ENCODE data around the gene POU6F2. TPM values are rescaled to one million over a fixed set of nuclear protein-coding genes. Genes with fewer than 3 reads are reported as not detected.

POU6F2 gene
- total and polyA plus RNA-seq, 5 experiments from 2014 or later, result not detected

GRCh38 chr7:39195967-39196366 lies 218.3 kb downstream of the POU6F2 start:
- no peak for DNase-seq
- Mint-ChIP-seq H3K4me3 (no peak overlapping the region), H3K27ac (no peak overlapping the region), H3K9me3 (peaks cover 0 to 2% (median 0%) of the 10 kb centered on the region in 9 donors), H3K27me3 (peaks cover 0 to 10% (median 1%) of the 10 kb centered on the region in 5 donors), H3K4me1 (no peaks in the 10 kb centered on the region), H3K36me3 (no peaks in the 10 kb centered on the region)
- POLR2A ChIA-PET, result no interaction called here
- no peak for ATAC-seq

GRCh38 chr7:39197831-39198230 lies 220.1 kb downstream of the POU6F2 start:
- no peak for ATAC-seq
- POLR2A ChIA-PET, result no interaction called here
- no peak for DNase-seq
- Mint-ChIP-seq H3K27ac (no peak overlapping the region), H3K9me3 (no peaks in the 10 kb centered on the region), H3K27me3 (peaks cover 0 to 4% (median 0%) of the 10 kb centered on the region in 5 donors), H3K36me3 (no peaks in the 10 kb centered on the region), H3K4me3 (no peak overlapping the region), H3K4me1 (no peaks in the 10 kb centered on the region)

- Mint-ChIP-seq H3K36me3 (no peaks in the 10 kb centered on the region), H3K27me3 (peaks cover 0 to 4% (median 0%) of the 10 kb centered on the region in 5 donors), H3K27ac (no peak overlapping the region), H3K4me1 (no peaks in the 10 kb centered on the region), H3K9me3 (no peaks in the 10 kb centered on the region), H3K4me3 (no peak overlapping the region)
- DNase-seq (no peak), ATAC-seq (no peak)
- POLR2A ChIA-PET, result no interaction called here
These were observed 220.8 kb downstream of the POU6F2 start for GRCh38 chr7:39198556-39198955.

- DNase-seq (no peak), ATAC-seq (no peak)
- Mint-ChIP-seq H3K9me3 (no peaks in the 10 kb centered on the region), H3K4me3 (no peak overlapping the region), H3K27ac (no peak overlapping the region), H3K36me3 (no peaks in the 10 kb centered on the region), H3K4me1 (no peaks in the 10 kb centered on the region), H3K27me3 (peaks cover 0 to 4% (median 0%) of the 10 kb centered on the region in 5 donors)
- POLR2A ChIA-PET, result no interaction called here
These were observed 221.3 kb downstream of the POU6F2 start for GRCh38 chr7:39199006-39199405.

GRCh38 chr7:39199951-39200350 lies 222.2 kb downstream of the POU6F2 start:
- POLR2A ChIA-PET, result no interaction called here
- peaks cover 0 to 4% (median 0%) of the 10 kb centered on the region in 5 donors for H3K27me3 Mint-ChIP-seq

GRCh38 chr7:39202041-39202440 lies 224.3 kb downstream of the POU6F2 start:
- POLR2A ChIA-PET, result no interaction called here
- H3K4me1 Mint-ChIP-seq, result no peaks in the 10 kb centered on the region
- no peaks in the 10 kb centered on the region for H3K9me3 Mint-ChIP-seq

More at GRCh38 chr7:39199951-39200350, 222.2 kb downstream of the POU6F2 start:
- Mint-ChIP-seq H3K36me3 (no peaks in the 10 kb centered on the region), H3K9me3 (no peaks in the 10 kb centered on the region), H3K4me3 (no peak overlapping the region), H3K27ac (no peak overlapping the region), H3K4me1 (no peaks in the 10 kb centered on the region)
- DNase-seq (no peak), ATAC-seq (no peak)

GRCh38 chr7:39210362-39210761 lies 232.7 kb downstream of the POU6F2 start:
- H3K27ac Mint-ChIP-seq, result no peak overlapping the region
- no peaks in the 10 kb centered on the region for H3K4me1 Mint-ChIP-seq
- ATAC-seq, result no peak
- H3K4me3 Mint-ChIP-seq, result no peak overlapping the region
- POLR2A ChIA-PET, result no interaction called here
- H3K36me3 Mint-ChIP-seq, result no peaks in the 10 kb centered on the region
- no peak for DNase-seq
- peaks cover 0 to 3% (median 0%) of the 10 kb centered on the region in 9 donors for H3K9me3 Mint-ChIP-seq
- H3K27me3 Mint-ChIP-seq, result peaks cover 0 to 10% (median 0%) of the 10 kb centered on the region in 5 donors

More at GRCh38 chr7:39202041-39202440, 224.3 kb downstream of the POU6F2 start:
- Mint-ChIP-seq H3K36me3 (no peaks in the 10 kb centered on the region), H3K27ac (no peak overlapping the region), H3K27me3 (no peaks in the 10 kb centered on the region), H3K4me3 (no peak overlapping the region)
- no peak for ATAC-seq
- DNase-seq, result no peak

GRCh38 chr7:39211581-39211980 lies 233.9 kb downstream of the POU6F2 start:
- no peak overlapping the region for H3K4me3 Mint-ChIP-seq
- no peaks in the 10 kb centered on the region for H3K36me3 Mint-ChIP-seq
- peaks cover 0 to 3% (median 0%) of the 10 kb centered on the region in 9 donors for H3K9me3 Mint-ChIP-seq
- POLR2A ChIA-PET, result no interaction called here
- ATAC-seq, result no peak
- H3K27ac Mint-ChIP-seq, result no peak overlapping the region
- no peaks in the 10 kb centered on the region for H3K4me1 Mint-ChIP-seq
- DNase-seq, result no peak
- peaks cover 0 to 14% (median 3%) of the 10 kb centered on the region in 5 donors for H3K27me3 Mint-ChIP-seq

GRCh38 chr7:39212876-39213275 lies 235.2 kb downstream of the POU6F2 start:
- Mint-ChIP-seq H3K27ac (no peak overlapping the region), H3K4me3 (no peak overlapping the region), H3K9me3 (peaks cover 0 to 3% (median 0%) of the 10 kb centered on the region in 9 donors), H3K4me1 (no peaks in the 10 kb centered on the region), H3K36me3 (no peaks in the 10 kb centered on the region), H3K27me3 (peaks cover 0 to 14% (median 3%) of the 10 kb centered on the region in 5 donors)
- POLR2A ChIA-PET, result no interaction called here
- no peak for ATAC-seq
- DNase-seq, result no peak

GRCh38 chr7:39217783-39218182 lies 240.1 kb downstream of the POU6F2 start:
- Mint-ChIP-seq H3K27me3 (peaks cover 0 to 14% (median 3%) of the 10 kb centered on the region in 5 donors), H3K9me3 (peaks cover 0 to 5% (median 0%) of the 10 kb centered on the region in 9 donors), H3K4me1 (no peaks in the 10 kb centered on the region), H3K4me3 (no peak overlapping the region), H3K36me3 (no peaks in the 10 kb centered on the region), H3K27ac (no peak overlapping the region)
- ATAC-seq (no peak), DNase-seq (no peak)
- POLR2A ChIA-PET, result no interaction called here

GRCh38 chr7:39219869-39220268 lies 242.2 kb downstream of the POU6F2 start:
- H3K4me3 Mint-ChIP-seq, result no peak overlapping the region
- POLR2A ChIA-PET, result no interaction called here
- H3K4me1 Mint-ChIP-seq, result no peaks in the 10 kb centered on the region
- H3K9me3 Mint-ChIP-seq, result peaks cover 0 to 5% (median 0%) of the 10 kb centered on the region in 9 donors
- no peak overlapping the region for H3K27ac Mint-ChIP-seq
- H3K27me3 Mint-ChIP-seq, result peaks cover 0 to 12% (median 3%) of the 10 kb centered on the region in 5 donors
- ATAC-seq (no peak), DNase-seq (no peak)
- no peaks in the 10 kb centered on the region for H3K36me3 Mint-ChIP-seq

GRCh38 chr7:39221901-39222300 lies 244.2 kb downstream of the POU6F2 start:
- Mint-ChIP-seq H3K4me1 (no peaks in the 10 kb centered on the region), H3K4me3 (no peak overlapping the region), H3K27me3 (peaks cover 0 to 3% (median 0%) of the 10 kb centered on the region in 5 donors), H3K27ac (no peak overlapping the region), H3K9me3 (peaks cover 0 to 5% (median 0%) of the 10 kb centered on the region in 9 donors), H3K36me3 (no peaks in the 10 kb centered on the region)
- ATAC-seq (no peak), DNase-seq (no peak)
- POLR2A ChIA-PET, result no interaction called here

- POLR2A ChIA-PET, result no interaction called here
These were observed 251.2 kb downstream of the POU6F2 start for GRCh38 chr7:39228946-39229345.

GRCh38 chr7:39233851-39234529 lies 256.3 kb downstream of the POU6F2 start:
- H3K4me3 Mint-ChIP-seq, result no peak overlapping the region
- H3K27ac Mint-ChIP-seq, result no peak overlapping the region
- no peaks in the 10 kb centered on the region for H3K9me3 Mint-ChIP-seq
- ATAC-seq (no peak), DNase-seq (no peak)
- H3K27me3 Mint-ChIP-seq, result peaks cover 1 to 14% (median 5%) of the 10 kb centered on the region in 5 donors
- no peaks in the 10 kb centered on the region for H3K36me3 Mint-ChIP-seq
- POLR2A ChIA-PET, result no interaction called here
- no peaks in the 10 kb centered on the region for H3K4me1 Mint-ChIP-seq

More at GRCh38 chr7:39228946-39229345, 251.2 kb downstream of the POU6F2 start:
- Mint-ChIP-seq H3K4me1 (no peaks in the 10 kb centered on the region), H3K27me3 (peaks cover 0 to 5% (median 0%) of the 10 kb centered on the region in 5 donors), H3K9me3 (no peaks in the 10 kb centered on the region), H3K4me3 (no peak overlapping the region), H3K27ac (no peak overlapping the region), H3K36me3 (no peaks in the 10 kb centered on the region)
- DNase-seq (no peak), ATAC-seq (no peak)
